Germinal center (tissue), 1 donor: ENCODE data around the gene ARHGEF11.
A peak's percentile ranks its signal among the peaks of the same experiment; 100 is the strongest.

Source experiments
- DNase-seq: peaks from one replicate; pipeline ENCODE4 v3.0.0; 2012; ENCODE audit warnings: mixed read lengths, low spot score

Gene ARHGEF11

DNA sequence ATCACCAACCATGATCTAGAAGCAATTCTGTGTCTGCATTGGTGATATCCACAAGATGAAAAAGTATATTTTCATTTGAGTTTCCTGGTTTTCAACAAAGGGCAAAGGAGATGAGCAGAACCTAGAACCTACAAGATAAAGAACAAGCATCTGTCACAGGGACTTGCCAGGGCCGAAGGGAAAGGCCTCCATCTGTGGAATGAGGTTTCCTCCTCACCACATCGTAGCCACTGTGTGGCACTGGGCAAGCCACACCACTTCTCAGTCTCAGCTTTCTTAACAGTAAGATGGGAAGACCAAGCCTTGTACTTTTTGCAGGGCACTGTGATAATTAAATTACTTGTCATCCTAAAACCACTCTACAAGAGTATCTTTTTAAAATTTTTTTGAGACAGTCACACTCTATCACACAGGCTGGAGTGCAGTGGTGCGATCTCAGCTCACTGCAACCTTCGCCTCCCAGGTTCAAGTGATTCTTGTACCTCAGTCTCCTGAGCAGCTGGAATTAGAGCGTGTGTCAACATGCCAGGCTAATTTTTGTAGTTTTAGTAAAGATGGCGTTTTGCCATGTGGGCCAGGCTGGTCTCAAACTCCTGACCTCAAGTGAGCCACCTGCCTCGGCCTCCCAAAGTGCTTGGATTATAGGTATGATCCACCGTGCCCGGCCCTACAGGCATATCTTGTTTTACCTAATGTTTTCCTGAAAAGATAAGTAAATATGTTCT, 45.8 kb downstream of the ARHGEF11 start:
- no peak for DNase-seq

GRCh38 chr1:156998840-156999500, 46.6 kb downstream of the ARHGEF11 start:
- no peak for DNase-seq

DNA sequence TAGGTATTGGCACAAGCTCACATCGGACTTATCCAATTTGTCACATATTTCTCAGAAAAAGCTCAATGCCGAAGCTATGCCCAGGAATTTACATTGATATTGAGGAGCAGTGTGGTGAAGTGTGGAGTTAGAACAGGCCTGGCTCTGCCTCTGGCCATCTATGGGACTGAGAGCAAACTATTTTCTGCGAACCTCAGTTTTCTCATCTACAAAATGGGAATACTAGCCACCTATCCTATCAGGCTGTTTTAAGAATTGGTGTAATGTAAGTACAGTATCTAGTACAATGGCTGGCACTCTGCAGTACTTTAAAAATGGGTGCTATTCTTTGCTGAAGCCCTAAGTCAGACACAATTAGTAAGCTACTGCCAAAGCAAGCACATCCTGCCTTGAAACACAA, 47.2 kb downstream of the ARHGEF11 start:
- DNase-seq, result no peak

DNA sequence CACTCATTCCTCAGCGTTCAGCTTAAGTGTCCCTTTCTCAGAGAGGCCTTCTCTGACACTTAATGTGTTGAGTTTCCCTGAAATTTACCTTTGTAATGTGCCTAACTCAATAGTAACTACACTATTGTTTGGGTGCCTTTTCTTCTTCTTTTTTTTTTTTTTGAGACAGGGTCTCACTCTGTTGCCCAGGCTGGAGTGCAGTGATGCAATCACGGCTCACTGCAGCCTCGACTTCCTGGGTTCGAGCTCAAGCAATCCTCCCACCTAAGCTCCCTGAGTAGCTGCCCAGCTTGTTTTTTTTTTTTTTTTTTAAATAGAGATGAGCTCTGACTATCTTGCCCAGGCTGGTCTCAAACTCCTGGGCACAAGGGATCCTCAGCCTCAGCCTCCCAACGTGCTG, 50.1 kb downstream of the ARHGEF11 start:
- DNase-seq, result no peak

- no peak for DNase-seq
Measured at GRCh38 chr1:156994277-156994676, 51.3 kb downstream of the ARHGEF11 start.

DNA sequence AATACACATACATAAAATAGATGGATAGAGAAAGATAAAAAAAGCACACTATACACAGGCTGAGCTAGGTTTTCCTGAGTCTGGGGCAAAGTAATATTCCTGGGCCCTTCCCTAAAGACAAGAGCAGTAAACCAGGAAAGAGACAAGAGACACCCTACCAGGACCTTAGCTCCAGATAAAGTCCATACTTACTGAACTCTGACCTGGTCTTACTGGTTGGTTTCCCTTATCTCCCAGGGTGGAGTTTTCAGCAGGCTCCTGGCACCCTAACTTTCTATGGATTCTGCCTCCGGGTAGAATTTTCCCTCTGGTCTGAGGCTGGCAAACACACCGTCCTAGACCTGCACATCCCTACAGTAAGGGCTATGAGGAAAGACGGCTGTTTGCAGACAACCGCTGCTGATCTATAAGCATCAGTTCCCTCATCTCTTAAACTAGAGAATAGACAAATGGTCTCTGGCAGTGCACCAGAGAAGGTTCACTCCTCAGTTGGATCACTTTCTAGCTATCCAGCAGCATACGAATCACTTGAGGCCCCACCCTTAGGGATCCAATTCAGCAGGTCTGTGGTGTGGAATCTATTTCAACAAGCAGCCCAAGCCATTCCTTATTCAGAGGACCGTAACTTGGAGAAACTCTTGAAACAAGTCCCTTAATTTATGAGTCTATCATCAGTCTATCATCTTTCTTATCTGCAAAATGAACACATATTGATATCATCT, 52.0 kb downstream of the ARHGEF11 start:
- no peak for DNase-seq

DNA sequence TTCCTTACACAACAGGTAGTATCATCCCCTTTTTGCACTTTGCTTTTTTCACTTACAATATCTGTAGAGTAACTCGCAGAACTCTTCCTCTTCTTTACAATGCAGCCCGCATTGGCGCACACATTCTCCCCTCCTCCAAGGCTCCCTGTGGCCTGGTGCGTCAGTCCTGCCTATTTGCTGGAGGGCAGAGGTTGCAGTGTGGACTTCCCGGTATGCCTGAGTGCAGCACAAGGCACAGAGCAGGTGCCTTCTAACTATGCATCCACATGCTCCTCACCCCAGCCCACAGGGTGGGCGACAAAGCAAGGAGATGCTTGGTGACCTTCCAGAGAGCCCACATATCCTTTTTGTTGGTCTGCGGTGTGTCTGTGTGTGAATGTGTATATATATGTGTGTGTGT, 53.3 kb downstream of the ARHGEF11 start:
- DNase-seq, result no peak

DNA sequence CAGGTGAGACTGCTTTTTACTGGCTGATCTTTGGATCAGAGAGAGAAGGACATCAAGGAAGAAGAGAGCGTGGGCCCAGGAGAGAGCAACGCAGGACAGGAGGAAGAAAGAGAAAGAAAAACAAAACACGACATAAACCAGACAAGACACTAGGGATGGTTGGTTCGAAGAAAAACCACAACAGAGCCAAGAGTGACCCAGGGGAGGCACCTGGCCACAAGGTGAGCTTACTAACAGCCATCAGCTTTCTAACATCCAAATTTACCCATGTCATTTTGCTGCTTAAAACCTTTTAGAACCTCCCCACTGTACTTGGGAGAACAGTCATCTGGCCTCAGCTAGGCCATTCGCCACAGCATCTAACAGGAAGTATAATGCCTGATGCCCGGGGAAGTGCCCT, 57.8 kb downstream of the ARHGEF11 start:
- DNase-seq, result no peak

DNA sequence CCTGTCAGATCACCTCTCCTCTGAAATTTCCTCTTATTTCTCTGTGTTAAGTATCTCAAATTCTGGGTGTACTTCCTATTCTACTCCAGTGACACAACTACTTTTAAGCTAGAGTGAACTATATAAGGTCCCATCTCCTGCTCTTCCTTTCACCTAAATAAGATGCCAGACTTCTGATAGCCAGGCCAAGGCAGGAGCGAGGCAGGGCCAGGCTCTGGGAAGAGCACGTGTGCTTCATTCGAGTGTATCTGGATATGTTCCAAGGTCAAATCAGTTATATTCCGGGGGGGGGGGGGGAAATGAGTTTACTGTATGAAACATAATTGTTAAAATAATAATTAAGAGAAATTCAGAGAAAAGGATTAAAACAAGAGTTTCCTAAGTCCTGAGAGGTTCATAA, 65.0 kb downstream of the ARHGEF11 start:
- DNase-seq, result no peak

GRCh38 chr1:156975084-156975483, 70.5 kb downstream of the ARHGEF11 start:
- no peak for DNase-seq

DNA sequence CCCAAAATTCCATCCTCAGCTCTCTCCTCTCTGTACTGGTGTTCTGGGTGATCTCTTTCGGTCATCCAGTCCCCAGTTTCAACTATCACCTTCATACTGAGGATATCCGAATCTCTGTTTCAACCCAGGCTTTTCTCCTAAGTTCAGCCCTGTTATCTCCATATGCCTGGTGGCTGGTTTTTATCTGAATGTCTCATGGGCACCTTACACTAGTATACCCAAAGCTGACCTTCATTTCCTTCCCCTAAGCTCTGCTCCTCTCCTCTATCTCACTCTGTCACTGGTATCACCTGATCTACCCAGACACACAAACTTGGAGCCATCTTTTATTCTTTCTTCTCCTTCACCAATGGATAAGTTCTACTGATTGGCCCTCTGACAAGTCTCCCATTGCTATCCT, 72.1 kb downstream of the ARHGEF11 start:
- DNase-seq, result no peak

GRCh38 chr1:156970017-156970416, 75.5 kb downstream of the ARHGEF11 start:
- DNase-seq, result no peak

DNA sequence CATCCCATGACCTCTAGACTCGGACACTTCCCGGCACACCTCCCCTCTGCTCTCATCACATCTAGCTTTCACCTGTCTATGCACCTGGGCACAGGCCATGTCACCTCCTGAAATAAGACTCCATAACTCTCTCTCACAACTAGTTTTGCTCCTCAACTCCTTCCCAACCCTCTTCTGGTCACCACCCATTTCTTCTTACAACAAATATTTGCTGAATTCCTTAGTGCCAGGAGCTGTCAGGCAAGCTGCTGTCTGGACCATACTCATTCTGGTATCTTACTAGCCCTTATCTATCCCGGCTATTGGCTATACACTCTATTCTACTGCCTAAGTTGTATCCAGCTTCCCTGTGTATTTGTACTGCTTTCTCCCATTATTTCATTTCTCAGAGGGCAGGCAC, 76.0 kb downstream of the ARHGEF11 start:
- no peak for DNase-seq

DNA sequence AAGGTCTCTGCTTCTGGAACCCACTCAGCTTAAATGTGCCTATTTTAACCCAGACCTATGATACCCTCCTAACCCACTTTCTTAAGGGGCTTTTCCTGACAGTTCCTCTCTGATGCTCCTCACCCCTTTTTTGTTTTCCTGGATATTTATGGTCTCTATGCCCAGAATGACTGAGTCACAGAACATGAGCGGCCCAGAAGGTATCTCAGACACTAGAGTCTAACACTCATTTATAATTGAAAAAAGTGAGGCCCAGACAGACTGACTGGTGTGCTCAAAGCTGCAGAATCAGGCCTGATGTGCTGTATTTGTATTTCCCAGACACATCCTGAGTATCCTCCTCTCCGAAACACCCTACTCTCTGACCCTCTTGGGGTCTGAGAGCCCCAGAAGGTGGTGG, 81.1 kb downstream of the ARHGEF11 start:
- no peak for DNase-seq

- peak; percentile 12 for DNase-seq
Measured at GRCh38 chr1:156963621-156964020, 81.9 kb downstream of the ARHGEF11 start.

DNA sequence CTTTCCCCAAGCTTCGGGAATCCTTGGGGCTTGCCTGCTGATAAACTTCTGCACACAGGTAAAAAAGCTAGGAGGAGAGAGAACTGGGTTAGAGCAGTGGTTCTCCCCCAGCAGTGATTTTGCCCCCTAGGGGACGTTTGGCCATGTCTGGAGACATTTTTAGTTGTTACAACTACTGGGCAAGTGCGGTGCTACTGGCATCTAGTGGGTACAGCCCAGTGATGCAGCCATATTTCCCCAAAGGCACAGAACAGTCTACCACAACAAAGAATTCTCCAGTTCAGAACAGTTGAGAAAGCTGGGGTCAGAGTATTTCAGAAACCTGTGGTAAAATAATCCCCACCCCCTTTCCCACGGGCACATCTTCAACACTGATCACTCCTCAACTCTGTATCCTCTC, 83.8 kb downstream of the ARHGEF11 start:
- DNase-seq, result peak; percentile 35

GRCh38 chr1:156959925-156960324, 85.6 kb downstream of the ARHGEF11 start:
- no peak for DNase-seq

DNA sequence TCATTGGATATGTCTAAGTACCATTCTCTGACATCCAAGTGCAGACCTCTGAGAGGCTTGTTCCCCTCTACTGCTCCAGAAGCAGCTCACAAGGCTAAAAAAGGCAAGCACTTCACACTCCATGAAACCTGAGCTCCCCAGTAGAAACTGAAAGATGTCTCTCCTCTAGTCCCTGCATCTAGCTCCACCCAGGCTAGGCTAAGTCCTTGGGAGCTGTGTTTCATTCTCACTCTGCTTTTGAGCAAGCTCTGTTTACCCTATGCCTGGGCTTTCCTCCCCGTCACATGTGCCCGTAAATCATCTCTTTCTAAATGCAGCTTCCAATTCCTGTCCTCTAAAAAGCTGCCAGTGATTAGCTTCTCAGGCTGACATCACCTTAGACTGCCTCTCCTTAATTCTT, 86.1 kb downstream of the ARHGEF11 start:
- no peak for DNase-seq

DNA sequence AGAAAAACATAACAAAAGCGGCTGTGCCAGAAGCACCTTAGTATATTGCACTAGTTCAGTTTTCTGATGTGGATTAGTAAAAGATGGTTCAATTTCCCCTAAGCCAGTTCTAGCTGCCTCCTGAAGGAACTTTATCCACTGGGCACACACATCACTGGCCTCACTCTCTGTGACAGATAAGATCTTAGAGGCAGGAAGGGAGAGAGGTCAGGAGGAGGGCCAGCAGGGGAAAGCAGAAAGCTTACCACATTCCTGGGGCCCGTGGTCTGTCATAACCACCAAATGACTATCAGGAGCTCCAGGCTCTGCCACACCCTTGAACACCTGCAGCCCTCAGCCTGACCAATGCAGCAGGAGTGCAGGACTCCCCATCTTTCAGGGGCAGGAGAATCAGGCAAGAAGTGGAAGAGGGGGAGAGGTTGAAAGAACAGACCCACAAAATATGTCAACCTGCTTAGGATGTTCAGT, 87.3 kb downstream of the ARHGEF11 start:
- DNase-seq, result no peak

GRCh38 chr1:156957634-156958033, 87.9 kb downstream of the ARHGEF11 start:
- DNase-seq, result no peak

- no peak for DNase-seq
Measured at GRCh38 chr1:156956333-156956732, 89.2 kb downstream of the ARHGEF11 start.

DNA sequence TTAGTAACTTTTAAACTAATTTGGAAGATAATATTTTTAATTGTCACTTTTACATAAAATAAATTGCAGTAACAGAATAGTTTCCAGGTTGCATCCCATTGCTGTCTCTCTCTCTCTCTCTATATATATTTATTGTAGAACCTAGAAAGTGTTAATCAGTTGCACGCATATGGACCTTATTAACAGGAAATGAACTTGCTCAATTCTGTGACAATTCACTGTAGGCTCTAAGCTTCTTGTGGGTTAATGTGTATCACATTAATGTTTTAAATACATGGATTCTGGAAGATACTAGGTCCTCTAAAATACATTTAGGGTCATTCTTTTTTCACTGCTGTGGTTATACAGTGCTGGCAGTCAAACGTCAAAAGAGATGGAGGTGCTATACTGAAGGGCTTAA, 92.0 kb downstream of the ARHGEF11 start:
- no peak for DNase-seq

DNA sequence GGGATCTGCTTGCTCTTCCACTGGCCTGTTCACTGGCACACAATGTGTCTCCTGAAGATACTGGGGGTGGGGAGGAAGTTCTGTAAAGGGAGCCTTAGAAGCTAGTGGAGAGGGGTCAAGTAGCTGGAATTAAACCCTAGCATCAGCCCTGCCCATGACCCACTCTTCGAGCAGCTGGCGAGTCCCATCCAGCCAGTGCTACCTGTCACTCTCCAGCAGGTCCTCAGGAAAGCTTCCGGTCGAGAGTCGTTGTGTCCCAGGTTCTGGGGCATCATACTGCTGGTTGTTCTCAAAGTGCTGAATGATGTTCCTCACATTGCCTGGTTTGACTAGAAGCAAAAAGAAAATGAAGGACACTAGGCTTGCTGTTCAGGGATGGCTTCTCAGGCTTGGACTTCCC, 94.2 kb downstream of the ARHGEF11 start:
- DNase-seq, result no peak
